Measurements from ENCODE around the gene BMP6. TPM values are rescaled to one million over a fixed set of nuclear protein-coding genes. Genes with fewer than 3 reads are reported as not detected.

The BMP6 gene
- total RNA-seq, 2 donors from 2014 or later: 0.45 to 16.8 TPM

GRCh38 chr6:7726416-7727085 is 652 bp downstream of the BMP6 start:
- no peaks in the 10 kb centered on the region for H3K9me3 ChIP-seq (ENCODE audit: control insufficient read depth, low read length, poor library complexity, severe bottlenecking)
- Mint-ChIP-seq H3K27me3 (peaks cover 64% of the 10 kb centered on the region), H3K27ac (no peak overlapping the region), H3K36me3 (ENCODE audit: low read depth) (peaks cover 5% of the 10 kb centered on the region), H3K4me3 (peak overlapping the region; percentile 88), H3K4me1 (peaks cover 18% of the 10 kb centered on the region)
- DNase-seq: no peak
- no peak for ATAC-seq

DNA sequence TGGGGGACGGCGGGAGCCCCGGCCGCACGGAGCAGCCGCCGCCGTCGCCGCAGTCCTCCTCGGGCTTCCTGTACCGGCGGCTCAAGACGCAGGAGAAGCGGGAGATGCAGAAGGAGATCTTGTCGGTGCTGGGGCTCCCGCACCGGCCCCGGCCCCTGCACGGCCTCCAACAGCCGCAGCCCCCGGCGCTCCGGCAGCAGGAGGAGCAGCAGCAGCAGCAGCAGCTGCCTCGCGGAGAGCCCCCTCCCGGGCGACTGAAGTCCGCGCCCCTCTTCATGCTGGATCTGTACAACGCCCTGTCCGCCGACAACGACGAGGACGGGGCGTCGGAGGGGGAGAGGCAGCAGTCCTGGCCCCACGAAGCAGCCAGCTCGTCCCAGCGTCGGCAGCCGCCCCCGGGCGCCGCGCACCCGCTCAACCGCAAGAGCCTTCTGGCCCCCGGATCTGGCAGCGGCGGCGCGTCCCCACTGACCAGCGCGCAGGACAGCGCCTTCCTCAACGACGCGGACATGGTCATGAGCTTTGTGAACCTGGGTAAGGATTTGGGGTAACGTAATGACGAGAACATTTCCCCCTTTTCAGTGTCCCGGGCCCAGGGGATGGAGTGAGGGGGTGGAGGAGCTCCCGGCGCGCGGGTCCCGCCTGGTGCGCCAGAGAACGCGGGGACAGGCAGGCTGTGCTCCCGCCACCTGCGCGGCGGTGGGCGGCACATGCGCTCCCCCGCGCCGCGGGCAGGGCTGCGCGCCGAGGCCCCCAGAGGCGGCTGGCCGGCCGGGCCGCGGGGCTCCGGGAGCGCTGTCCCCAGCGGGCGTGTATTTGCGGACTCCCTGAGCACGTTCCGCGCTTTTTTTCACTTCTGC is 1.4 kb downstream of the BMP6 start:
- no peak for ATAC-seq
- H3K27ac Mint-ChIP-seq: no peak overlapping the region
- H3K4me3 Mint-ChIP-seq: peak overlapping the region; percentile 81
- peaks cover 5% of the 10 kb centered on the region for H3K36me3 Mint-ChIP-seq (ENCODE audit: low read depth)
- peaks cover 69% of the 10 kb centered on the region for H3K27me3 Mint-ChIP-seq
- DNase-seq: no peak
- H3K9me3 ChIP-seq (ENCODE audit: control insufficient read depth, low read length, poor library complexity, severe bottlenecking): no peaks in the 10 kb centered on the region
- H3K4me1 Mint-ChIP-seq: peaks cover 18% of the 10 kb centered on the region

GRCh38 chr6:7727946-7728854 is 2.3 kb downstream of the BMP6 start:
- Mint-ChIP-seq H3K27me3 (peaks cover 76% of the 10 kb centered on the region), H3K27ac (no peak overlapping the region), H3K4me1 (peaks cover 18% of the 10 kb centered on the region), H3K4me3 (peak overlapping the region; percentile 80), H3K36me3 (ENCODE audit: low read depth) (peaks cover 5% of the 10 kb centered on the region)
- no peaks in the 10 kb centered on the region for H3K9me3 ChIP-seq (ENCODE audit: control insufficient read depth, low read length, poor library complexity, severe bottlenecking)
- peak; percentile 15 for ATAC-seq
- DNase-seq: no peak

GRCh38 chr6:7728855-7729590 is 3.1 kb downstream of the BMP6 start:
- Mint-ChIP-seq H3K4me1 (peaks cover 18% of the 10 kb centered on the region), H3K27me3 (peaks cover 78% of the 10 kb centered on the region), H3K27ac (no peak overlapping the region), H3K36me3 (ENCODE audit: low read depth) (peaks cover 5% of the 10 kb centered on the region), H3K4me3 (peak overlapping the region; percentile 80)
- DNase-seq: no peak
- no peaks in the 10 kb centered on the region for H3K9me3 ChIP-seq (ENCODE audit: control insufficient read depth, low read length, poor library complexity, severe bottlenecking)
- ATAC-seq: no peak

DNA sequence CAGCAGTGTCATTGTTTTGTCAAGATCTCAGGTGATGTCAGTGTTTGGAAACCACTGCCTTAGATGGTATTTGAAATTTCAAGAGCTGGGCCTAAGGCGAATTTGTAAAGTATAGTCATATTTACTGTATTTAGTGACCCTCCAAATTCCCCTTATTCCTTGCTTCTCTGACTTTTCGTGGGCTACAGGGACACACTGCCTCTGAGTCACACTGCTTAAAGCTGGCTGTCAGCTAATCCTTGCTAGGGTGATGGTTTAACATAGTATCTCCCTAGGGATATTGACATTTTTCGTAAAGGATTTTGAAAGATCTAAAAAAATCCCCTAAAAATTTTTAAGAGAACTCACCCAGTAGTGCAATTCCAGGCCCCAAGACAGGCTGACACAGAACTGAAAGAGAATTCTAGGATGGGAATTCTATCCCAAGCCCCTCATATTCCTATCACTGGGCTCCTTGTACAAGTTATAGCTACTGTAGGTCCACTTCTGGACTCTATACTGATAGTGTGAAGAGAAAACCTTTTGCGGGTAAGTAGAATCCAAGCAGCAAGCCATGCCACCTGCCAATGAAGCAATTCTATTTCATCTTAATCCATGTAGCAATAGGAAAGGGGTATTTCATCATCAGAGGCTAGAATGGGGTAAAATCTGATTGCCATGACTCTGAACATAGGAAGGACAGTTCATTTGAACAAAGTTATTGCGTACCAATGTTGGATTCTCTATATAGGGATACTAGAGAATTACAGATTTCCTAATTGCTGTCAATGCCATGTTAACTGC is 4.3 kb downstream of the BMP6 start:
- Mint-ChIP-seq H3K27me3 (peaks cover 81% of the 10 kb centered on the region), H3K4me3 (no peak overlapping the region), H3K36me3 (ENCODE audit: low read depth) (peaks cover 5% of the 10 kb centered on the region), H3K4me1 (peaks cover 18% of the 10 kb centered on the region), H3K27ac (no peak overlapping the region)
- DNase-seq (no peak), ATAC-seq (no peak)
- H3K9me3 ChIP-seq (ENCODE audit: control insufficient read depth, low read length, poor library complexity, severe bottlenecking): no peaks in the 10 kb centered on the region

DNA sequence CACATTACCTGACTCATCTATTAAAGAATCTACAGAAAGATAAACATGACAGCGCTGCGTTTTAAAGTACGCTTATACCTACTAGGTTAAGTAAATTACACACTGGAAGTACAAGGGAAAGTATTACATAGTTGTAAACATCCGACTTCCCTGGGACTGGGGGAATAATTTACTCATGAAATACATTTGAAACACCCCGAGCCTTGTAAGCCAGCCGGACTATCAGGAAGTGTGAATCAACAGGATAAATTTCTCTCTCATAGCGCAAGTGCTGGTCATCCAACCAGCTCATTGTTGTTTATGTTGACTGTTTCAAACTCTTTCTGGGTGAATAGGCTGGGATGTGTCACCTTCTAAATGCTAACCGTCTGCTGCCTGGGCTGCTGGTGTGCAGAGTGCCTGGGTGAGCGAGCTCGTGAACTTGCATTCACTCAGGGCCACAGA is 4.9 kb downstream of the BMP6 start:
- H3K27ac Mint-ChIP-seq: no peak overlapping the region
- peaks cover 13% of the 10 kb centered on the region for H3K4me1 Mint-ChIP-seq
- H3K9me3 ChIP-seq (ENCODE audit: control insufficient read depth, low read length, poor library complexity, severe bottlenecking): no peaks in the 10 kb centered on the region
- ATAC-seq (no peak), DNase-seq (no peak)
- H3K36me3 Mint-ChIP-seq (ENCODE audit: low read depth): peaks cover 5% of the 10 kb centered on the region
- peaks cover 81% of the 10 kb centered on the region for H3K27me3 Mint-ChIP-seq
- H3K4me3 Mint-ChIP-seq: no peak overlapping the region

- no peak overlapping the region for H3K4me3 Mint-ChIP-seq
- H3K27me3 Mint-ChIP-seq: peaks cover 83% of the 10 kb centered on the region
- no peaks in the 10 kb centered on the region for H3K9me3 ChIP-seq (ENCODE audit: control insufficient read depth, low read length, poor library complexity, severe bottlenecking)
- peaks cover 11% of the 10 kb centered on the region for H3K4me1 Mint-ChIP-seq
- H3K36me3 Mint-ChIP-seq (ENCODE audit: low read depth): peaks cover 3% of the 10 kb centered on the region
- no peak for DNase-seq
- ATAC-seq: no peak
- no peak overlapping the region for H3K27ac Mint-ChIP-seq
Measured at GRCh38 chr6:7731294-7731693, 5.4 kb downstream of the BMP6 start.

- no peaks in the 10 kb centered on the region for H3K9me3 ChIP-seq (ENCODE audit: control insufficient read depth, low read length, poor library complexity, severe bottlenecking)
- ATAC-seq (no peak), DNase-seq (no peak)
- H3K4me1 Mint-ChIP-seq: peaks cover 11% of the 10 kb centered on the region
- no peak overlapping the region for H3K27ac Mint-ChIP-seq
- peaks cover 92% of the 10 kb centered on the region for H3K27me3 Mint-ChIP-seq
- no peak overlapping the region for H3K4me3 Mint-ChIP-seq
- H3K36me3 Mint-ChIP-seq (ENCODE audit: low read depth): peaks cover 3% of the 10 kb centered on the region
Measured at GRCh38 chr6:7732228-7732627, 6.3 kb downstream of the BMP6 start.

DNA sequence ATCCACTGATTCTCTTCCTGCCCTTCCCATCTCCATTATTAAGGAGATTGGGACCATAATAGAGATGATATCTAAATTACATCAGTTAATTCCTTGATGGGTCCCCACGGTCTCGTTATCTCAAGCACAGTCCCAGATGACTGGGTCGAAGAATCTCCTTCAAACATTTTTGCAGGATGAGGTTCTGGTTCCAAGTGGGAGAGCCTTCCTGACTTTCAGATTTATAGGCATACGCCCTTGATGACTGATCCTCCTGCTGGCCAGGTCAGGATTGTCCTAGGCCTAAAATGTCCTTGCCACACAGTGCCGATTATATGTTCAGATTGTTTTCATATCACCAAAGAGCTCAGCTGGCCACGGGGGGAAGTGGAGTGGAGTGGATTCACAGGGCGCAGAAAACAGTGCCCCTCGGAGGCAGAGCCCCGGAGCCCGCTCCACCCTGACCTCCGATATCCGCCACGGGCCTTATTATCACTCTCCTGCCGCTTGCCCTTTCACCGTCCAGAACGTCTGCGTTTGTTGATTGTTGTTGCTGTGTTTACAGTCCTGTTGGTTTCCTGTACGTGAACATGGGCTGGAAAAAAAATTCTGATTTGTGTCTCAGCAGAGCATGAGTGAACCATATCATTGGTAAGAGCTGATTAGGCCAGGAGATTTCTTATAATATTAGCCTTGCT is 8.9 kb downstream of the BMP6 start:
- DNase-seq (no peak), ATAC-seq (no peak)
- Mint-ChIP-seq H3K4me3 (no peak overlapping the region), H3K27ac (no peak overlapping the region), H3K27me3 (peaks cover 98% of the 10 kb centered on the region), H3K36me3 (ENCODE audit: low read depth) (no peaks in the 10 kb centered on the region), H3K4me1 (peaks cover 2% of the 10 kb centered on the region)
- H3K9me3 ChIP-seq (ENCODE audit: control insufficient read depth, low read length, poor library complexity, severe bottlenecking): no peaks in the 10 kb centered on the region

DNA sequence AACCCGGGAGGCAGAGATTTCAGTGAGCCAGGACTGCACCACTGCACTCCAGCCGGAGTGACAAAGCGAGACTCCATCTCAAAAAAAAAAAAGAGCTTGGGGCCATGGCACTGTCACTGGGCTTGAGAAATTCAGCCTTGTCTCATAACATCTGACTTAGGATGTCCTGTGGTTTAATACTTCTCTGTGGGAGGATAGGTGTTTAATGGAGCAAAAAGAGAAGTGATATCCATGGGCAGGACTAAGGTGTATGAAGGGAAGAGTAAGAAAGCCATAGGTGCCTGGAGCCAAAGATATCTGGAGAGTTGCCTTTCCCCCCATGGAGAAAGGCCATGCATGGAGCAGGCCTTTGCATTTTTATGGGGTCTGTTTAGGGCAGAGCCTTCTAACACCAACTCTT is 11.2 kb downstream of the BMP6 start:
- no peak for ATAC-seq

DNA sequence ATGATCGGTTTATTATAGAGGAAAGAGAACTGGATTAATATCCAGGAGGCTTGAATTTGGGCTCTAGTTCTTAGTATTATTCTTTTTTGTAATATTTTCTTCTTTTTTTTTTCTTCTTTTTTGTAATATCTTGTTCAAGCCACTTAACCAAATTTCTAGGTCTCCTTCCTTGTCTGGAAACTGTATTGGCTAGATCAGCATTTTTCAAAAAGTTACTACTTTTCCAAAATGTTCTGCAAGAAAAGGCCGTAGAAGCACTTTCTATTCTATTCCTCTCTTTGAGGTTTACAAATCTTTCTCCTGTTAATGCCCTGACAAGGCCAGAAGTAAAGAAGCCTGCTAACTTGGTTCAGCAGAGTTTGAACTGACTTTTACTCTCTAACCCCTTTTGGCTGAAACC is 12.0 kb downstream of the BMP6 start:
- DNase-seq (no peak), ATAC-seq (no peak)
- no peak overlapping the region for H3K4me3 Mint-ChIP-seq
- H3K36me3 Mint-ChIP-seq (ENCODE audit: low read depth): no peaks in the 10 kb centered on the region
- H3K27me3 Mint-ChIP-seq: peaks cover 93% of the 10 kb centered on the region
- H3K4me1 Mint-ChIP-seq: no peaks in the 10 kb centered on the region
- H3K9me3 ChIP-seq (ENCODE audit: control insufficient read depth, low read length, poor library complexity, severe bottlenecking): no peaks in the 10 kb centered on the region
- no peak overlapping the region for H3K27ac Mint-ChIP-seq

More for the DNA sequence above, 11.2 kb downstream of the BMP6 start:
- Mint-ChIP-seq H3K27ac (no peak overlapping the region), H3K4me1 (no peaks in the 10 kb centered on the region), H3K36me3 (ENCODE audit: low read depth) (no peaks in the 10 kb centered on the region), H3K4me3 (no peak overlapping the region), H3K27me3 (peaks cover 95% of the 10 kb centered on the region)
- H3K9me3 ChIP-seq (ENCODE audit: control insufficient read depth, low read length, poor library complexity, severe bottlenecking): no peaks in the 10 kb centered on the region
- DNase-seq: no peak
